Stimulated activated CD8-positive, alpha-beta memory T cell treated with anti-CD3 and anti-CD28 coated beads, Interleukin-15, amount 100 ng/mL, for 48 hours (primary cell): ENCODE measurements around the gene LIN28B.
"Not testable (repeated sequence)": the region's sequence is repeated elsewhere in the genome, so short reads cannot be mapped to it uniquely, and the experiment has no call there.

Source experiments
- DNase-seq, 2 donors: peaks; one replicate each; pipeline ENCODE4 v3.0.0-alpha.2; 2020; ENCODE audit warnings: low read depth in 2 of 2

The LIN28B gene

DNA sequence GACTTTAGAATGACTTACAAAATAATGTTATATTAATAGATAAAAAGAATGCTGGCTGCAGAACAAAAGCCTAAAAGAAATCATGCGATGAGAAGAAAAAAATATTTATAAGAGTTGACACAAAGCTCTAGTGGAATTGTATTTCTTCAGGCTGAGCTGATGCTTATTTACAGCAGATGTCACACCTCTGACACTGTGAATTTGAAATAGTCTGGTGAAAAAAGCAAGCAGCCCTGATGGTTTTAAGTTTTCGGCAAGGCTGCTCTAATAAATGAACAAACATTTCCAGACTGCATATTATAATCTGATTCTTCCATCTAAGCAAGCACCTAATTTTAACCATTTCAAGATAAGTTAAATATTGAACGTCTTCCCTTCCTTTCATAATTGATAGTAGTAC, 109.9 kb downstream of the LIN28B start:
- no peak for DNase-seq

- DNase-seq: no peak
These were observed 110.4 kb downstream of the LIN28B start for GRCh38 chr6:105067329-105067728.

- no peak for DNase-seq
These were observed 111.5 kb downstream of the LIN28B start for GRCh38 chr6:105068407-105068806.

GRCh38 chr6:105069821-105070445, 113.0 kb downstream of the LIN28B start:
- no peak for DNase-seq

DNA sequence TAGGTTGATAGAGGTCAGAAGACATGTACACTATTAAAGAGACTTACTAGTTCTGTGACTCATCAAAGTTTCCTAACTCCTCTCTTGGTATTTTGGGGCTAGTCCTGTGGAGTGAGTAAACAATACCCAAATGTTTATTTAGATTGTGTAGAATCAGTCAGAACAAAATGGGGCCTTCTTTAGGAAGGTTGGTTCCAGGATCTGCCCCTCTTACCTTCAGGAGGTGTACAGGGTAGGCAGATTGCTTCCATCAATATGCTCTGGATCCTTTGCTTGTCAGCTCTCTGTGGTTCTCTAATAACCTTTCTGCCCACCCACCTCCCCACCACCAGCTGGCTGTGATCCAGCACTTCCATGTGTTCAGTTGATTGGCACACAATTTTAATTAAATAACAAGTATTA, 115.9 kb downstream of the LIN28B start:
- DNase-seq: no peak

DNA sequence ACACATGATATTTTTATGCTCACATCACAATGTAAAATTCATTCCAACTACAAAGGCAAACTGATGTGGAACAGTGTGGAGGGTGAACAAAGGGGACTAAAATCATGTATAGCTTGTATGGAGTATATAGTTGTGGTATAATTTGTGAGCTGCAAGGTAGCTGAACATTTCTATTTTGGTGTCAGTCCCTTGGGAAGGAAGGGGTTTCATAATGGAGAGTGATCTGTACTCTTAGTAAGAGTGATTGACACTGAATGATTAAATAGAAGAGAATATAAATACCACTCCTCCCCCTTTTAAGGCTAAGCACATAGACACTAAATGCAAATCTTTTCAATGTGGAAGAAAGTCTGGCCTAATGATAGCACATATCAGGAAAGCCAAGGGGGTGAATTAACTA, 118.3 kb downstream of the LIN28B start:
- DNase-seq: no peak

DNA sequence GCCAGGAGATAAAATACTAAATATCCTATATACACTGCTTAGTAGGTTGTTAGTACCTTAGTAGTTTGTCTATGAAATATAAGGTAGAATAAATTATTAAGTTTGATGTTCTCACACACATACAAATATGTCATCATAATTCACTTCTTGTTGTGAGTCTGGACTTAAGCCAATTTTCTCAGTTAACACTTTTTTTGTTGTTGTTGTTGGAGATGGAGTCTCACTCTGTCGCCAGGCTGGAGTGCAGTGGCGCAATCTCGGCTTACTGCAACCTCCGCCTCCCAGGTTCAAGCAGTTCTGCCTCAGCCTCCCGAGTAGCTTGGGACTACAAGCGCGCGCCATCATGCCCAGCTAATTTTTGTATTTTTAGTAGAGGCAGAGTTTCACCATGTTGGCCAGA, 119.5 kb downstream of the LIN28B start:
- not testable (repeated sequence) for DNase-seq

DNA sequence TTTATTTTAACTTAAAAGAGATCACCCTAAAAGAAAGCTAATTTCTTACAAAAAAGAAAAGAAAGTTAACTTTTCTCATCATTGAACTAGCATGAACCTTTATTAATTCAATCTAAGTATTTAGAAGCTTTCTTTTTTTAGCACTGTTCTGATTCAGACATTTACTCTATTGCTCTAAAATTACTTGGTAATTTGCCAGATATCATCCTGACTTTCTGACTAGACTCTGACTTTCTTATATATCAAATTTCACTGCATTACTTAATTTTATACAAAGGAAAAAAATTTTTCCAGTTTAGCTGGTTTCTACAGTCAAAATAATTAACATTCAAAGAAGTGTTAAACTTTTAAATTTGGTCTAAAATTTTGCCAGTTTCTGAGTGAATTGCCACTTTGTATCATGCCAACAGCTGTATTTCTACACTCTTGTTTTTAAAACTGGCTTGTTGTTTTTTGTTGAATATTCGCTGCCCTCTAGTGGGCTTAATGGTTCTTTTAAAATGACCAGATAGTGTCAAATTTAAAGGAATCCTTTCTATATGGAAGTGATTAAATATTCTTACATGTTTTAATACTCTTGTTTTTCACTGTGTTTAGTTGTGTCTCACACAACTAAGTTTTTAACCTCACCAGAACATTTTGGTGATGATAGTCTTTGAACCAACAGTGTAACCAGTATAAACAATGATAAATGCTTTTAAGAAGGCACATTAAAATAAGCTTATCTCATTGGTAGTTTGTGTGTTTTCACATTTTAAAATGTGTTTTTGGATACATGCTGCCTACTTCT, 120.9 kb downstream of the LIN28B start:
- DNase-seq: no peak

DNA sequence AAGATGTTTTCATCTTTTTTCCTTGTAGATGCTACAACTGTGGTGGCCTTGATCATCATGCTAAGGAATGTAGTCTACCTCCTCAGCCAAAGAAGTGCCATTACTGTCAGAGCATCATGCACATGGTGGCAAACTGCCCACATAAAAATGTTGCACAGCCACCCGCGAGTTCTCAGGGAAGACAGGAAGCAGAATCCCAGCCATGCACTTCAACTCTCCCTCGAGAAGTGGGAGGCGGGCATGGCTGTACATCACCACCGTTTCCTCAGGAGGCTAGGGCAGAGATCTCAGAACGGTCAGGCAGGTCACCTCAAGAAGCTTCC, 121.4 kb downstream of the LIN28B start:
- no peak for DNase-seq

GRCh38 chr6:105080279-105080678, 123.4 kb downstream of the LIN28B start:
- no peak for DNase-seq

DNA sequence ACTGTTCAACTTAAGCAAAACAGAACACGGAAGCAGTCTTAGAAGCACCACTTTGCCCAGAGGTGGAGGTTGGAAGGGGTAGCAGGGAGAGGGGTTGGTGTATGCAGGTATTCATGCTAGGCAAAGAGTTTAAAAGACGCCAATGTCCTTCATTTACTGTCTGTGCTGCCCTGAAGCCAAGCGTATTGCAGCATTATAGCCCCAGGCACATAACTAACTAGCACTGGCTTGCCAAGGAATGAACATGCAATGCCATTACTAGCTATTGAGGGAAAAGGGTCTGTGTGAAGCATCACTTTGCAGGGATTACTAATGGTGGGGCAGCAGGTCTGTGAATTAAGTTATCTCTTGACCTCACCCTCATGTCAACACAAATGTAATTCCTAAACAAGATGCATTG, 124.8 kb downstream of the LIN28B start:
- not testable (repeated sequence) for DNase-seq

DNA sequence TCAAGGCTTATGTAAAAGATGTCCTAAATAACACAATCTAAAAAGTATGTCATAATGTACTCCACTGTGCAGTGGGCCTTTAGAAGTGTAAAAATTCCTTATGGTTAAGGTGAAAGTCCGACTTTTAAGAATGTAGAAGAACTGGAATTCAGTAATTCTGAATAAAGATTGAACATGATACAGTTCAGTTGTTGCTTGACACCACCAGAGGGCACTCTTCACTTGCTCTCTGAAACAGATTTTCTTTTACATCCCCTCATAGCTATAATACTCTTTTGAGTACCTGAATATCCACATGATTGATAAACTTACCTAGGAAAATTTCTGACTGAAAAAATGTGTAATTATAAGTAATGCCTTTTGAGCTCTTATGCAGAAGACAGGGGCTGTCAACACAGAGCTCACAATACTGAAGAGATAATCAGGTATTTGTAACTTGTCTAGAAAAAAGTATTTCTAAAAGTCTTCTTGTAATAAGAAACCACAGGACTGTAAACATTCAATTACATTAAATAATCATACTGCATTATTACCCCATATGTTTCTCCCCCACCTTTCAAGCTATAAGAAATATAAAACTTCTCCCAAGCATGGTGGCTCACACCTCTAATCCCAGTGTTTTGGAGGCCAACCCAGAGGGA, 130.8 kb downstream of the LIN28B start:
- DNase-seq: no peak

DNA sequence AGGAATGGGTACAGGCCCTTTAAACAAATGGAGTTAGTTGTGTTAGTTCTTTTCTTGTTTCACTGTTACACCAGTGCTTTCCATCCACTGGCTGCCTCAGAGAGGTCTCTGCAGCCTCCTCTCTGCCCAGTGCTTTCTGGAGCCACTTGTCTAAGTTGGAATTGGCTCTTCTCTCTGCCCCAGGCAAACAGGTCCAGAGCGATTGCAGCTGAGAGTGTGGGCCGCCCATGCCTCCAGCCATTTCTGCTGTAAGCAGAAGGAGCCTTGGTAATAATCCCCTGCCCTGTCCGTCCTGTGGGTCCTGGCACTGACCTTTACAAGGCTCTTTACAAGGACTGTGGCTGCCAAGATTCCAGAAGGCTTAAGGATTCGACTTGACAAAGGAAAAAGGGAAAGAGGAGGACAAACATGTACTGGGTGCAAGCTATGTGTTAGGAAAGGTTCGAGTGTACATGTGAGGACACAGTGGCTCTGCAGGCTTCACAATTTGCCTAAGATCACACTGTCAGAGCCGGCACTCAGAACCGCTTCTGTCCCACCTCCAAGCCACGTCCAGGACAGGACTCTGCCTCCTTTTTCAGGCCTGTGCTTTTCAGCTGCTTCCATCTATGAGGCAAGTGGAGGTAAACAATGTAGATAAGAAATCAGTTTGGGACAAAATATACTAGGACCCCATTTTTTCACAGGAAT, 134.4 kb downstream of the LIN28B start:
- DNase-seq: no peak

DNA sequence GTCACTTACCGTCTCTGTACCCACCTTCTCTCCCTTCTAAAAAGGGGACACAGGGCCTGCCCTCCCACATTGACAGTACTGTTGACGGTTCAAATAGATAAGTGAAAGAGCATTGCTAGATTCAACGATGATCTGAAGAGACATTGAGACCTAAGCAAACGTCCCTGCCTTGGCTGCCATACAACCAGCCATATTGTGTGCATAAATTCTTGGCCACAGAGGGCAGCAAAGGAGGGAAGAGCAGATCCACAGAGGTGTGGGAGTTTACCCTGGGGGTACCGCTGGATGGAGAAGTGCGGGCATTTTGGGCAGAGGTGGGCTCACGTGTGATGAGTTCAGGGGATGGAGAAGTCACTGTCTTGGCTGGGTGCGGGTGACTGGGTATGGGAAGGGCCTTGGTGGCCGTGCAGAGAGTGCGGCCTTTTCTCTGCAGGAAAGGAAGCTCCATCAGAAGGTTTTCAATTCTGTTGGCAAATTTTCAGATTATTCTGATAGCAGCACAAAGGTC, 137.3 kb downstream of the LIN28B start:
- no peak for DNase-seq

GRCh38 chr6:105095139-105095538, 138.2 kb downstream of the LIN28B start:
- DNase-seq: no peak

DNA sequence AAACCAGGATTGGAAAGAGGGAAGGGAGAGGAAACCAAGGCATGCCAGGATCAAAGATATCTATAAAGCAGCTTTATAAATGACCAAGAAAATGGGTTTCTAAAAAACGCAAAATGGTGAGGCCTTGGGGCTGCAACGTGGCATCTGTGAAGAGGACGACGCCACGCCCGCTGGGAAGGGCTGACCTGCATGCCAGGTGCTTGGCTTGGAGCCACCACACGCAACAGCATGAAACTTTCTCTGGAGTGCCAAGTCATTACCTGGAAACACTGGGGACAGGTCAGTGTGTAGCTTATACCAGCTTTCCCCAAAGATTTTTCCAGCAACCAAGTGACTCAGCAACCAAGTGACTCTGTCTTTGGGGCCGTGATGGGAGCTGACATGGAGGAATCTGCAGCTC, 140.4 kb downstream of the LIN28B start:
- DNase-seq: no peak

- DNase-seq: no peak
These were observed 142.5 kb downstream of the LIN28B start for GRCh38 chr6:105099371-105099770.

DNA sequence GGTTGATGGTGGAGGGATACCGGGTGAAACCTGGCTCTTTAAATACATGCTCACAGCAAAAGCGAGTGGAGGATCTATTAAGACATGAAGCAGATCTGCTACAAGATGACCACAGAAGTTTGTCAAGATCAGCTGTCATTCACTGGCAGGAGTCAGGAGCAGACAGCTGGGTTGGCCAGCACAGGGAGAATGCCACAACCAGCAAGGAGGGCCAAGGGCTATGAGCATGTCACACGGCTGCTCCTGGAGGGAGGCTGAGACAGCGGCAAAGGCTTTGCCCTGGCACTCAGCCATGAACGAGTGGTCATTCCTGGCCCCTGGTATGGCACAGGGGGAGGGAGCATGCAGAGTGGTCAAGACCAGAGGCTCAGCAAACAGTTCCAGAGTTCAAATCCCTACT, 145.3 kb downstream of the LIN28B start:
- no peak for DNase-seq

GRCh38 chr6:105105094-105105493, 148.2 kb downstream of the LIN28B start:
- DNase-seq: no peak

- DNase-seq: no peak
These were observed 149.4 kb downstream of the LIN28B start for GRCh38 chr6:105106260-105106659.

DNA sequence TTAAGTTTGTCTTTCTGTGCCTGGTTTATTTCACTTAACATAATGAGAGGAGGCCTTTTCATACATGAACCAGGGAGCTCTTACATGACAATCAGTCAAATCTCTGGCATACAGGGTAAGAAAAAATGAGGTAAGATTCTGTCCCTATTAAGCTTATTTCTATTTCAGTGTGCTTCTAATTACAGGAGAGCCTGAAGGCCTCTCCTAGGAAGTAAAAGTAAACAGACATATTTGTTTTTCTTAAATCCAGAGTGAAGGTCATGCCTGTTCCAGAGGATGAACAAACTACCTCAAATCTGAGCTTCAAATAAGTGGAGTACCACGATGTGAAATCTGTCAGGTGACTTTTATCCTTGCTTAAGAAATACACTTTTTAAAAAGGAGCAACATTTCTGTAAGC, 150.3 kb downstream of the LIN28B start:
- DNase-seq: no peak

- DNase-seq: no peak
These were observed 151.8 kb downstream of the LIN28B start for GRCh38 chr6:105108631-105109262.
